Breast epithelium (tissue), 3 donors: ENCODE data around the gene SYT1.

Source experiments
- CTCF ChIP-seq, 3 donors: fragments of 450-650 bp; IDR thresholded peaks; one replicate each; pipeline ENCODE4 v1.5.1; 2016 to 2017; ENCODE audit warnings: antibody characterized with exemption in 3 of 3, mild to moderate bottlenecking in 3 of 3, moderate library complexity in 3 of 3
- POLR2AphosphoS5 ChIP-seq, 3 donors: sonication (generic); formaldehyde crosslinking; IDR thresholded peaks; one replicate each; pipeline ENCODE4 v1.6.1; 2017; ENCODE audit warnings: antibody characterized with exemption in 3 of 3

- no peak for TF ChIP-seq CTCF (IDR thresholded peaks at IDR 0.05)
- no peak for TF ChIP-seq POLR2AphosphoS5 (IDR thresholded peaks at IDR 0.05)
Observed at GRCh38 chr12:79435742-79436141, 571.2 kb downstream of the SYT1 start.
